GM18951 (cell line): ENCODE measurements around the gene PARD3B.

Source experiments
- POLR2A ChIP-seq: IDR thresholded peaks from 4 replicates; pipeline ENCODE4 v1.6.1; 2011; ENCODE audit warnings: mild to moderate bottlenecking; ENCODE audit not compliant: insufficient read length, insufficient read depth; ENCODE audit errors: extremely low read depth
- in situ Hi-C: fragments of 300-500 bp; cut with MboI; formaldehyde crosslinking; loops from one replicate; pipeline ENCODE4 v1.12.0; 2022; ENCODE audit warnings: low sequenced_read_pairs, mixed read lengths, inconsistent platforms; ENCODE audit not compliant: unreplicated experiment

PARD3B gene

DNA sequence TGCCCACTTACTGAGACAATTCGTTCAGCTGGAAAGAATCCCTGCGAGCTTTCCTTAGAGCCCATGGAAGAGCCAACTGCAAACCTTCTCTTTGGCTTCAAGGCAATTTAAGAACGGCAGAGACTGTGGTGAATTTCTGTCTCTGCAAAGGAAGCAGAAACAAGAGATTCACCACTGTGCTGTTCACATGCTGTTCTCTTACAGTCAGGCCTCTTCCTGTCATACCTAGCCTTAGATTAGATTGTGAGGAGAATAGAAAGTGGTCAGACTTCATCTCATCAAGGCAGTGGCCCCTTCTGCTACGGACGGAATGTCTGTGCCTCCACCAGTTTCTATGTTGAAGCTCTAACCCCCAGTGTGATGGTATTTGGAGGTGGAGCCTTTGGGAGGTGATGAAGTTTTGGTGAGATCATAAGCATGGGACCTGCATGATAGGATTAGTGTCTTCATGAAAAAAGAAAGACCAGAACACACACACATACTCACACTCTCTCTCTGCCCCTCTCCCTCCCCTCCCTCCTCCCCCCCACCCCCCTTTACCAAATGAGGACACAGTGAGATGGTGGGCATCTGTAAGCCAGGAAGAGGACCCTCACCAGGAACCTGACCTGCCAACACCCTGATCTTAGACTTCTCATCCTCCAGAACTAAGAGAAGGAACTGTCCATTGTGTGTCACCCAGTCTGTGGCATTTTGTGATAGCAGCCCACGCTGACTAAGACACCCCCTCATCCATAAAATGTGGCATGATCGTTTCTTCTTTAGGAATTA is 1091.5 kb downstream of the PARD3B start:
- in situ Hi-C loops = no loop called here
- no peak for TF ChIP-seq POLR2A

DNA sequence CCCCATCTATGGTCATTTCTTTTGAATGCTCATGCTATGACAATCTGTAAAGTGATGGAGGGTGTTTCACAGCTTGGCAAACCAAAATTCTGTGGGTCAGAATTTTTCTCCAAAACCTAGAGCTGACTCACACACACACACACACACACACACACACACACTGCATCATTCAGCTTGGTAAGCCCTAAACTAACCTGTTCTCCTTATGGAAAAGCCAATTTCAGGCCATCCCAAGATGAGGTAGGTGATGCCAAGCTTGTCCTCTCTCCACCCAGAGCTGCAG is 1092.0 kb downstream of the PARD3B start:
- TF ChIP-seq POLR2A = no peak
- in situ Hi-C loops = no loop called here

DNA sequence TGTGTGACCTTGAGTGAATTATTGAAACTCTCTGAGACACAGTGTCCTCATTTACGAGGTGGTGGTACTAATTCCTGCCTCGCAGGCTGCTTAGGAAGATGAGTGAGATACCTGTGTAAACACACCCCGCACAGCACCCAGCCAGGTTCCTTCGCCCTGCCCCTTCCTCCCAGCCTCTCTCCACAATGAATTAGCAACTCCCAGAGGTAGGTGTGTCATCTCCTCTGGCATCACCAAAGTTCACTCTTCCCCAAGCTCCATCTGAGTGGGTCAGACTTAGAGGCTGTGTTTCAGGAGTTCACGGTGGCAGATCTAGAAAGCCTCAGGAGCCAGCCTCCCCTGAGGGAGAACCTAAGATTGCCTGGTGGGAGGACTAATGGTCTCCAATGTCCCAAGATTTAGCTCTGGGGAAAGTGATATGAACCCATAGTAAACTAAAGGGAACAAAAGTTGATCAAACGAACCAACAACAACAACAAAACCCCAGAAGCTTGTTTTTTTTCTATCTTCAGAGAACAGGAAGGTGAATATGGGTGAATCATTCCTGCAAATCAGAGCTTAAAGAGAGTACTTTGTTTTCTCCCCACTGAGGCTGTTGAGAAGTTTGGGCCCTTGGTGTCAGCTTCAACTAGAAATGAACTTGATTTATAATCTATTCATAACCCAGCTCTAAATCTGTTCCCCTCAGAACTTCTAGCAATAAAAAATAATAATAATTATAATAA is 1092.7 kb downstream of the PARD3B start:
- TF ChIP-seq POLR2A = no peak
- in situ Hi-C loops = no loop called here

DNA sequence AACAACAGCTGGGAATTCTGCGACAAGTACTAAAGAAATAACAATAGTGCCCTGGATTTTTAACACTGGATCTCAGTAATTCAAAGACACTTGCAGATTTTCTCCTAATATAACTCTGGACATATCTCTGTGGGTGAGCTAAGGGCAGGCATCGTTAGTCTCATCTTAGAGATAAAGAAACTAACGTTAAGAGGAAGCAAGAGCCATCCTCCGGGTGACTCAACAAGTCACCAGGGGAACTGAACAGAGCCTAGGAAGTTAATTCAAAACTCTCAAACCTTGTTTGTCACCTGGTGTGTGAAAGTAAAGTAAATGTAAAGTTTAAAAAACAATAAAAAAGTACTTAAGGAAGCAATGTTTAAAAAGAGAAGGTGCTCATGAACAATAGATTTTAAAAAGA is 1095.4 kb downstream of the PARD3B start:
- TF ChIP-seq POLR2A = no peak
- in situ Hi-C loops = no loop called here

DNA sequence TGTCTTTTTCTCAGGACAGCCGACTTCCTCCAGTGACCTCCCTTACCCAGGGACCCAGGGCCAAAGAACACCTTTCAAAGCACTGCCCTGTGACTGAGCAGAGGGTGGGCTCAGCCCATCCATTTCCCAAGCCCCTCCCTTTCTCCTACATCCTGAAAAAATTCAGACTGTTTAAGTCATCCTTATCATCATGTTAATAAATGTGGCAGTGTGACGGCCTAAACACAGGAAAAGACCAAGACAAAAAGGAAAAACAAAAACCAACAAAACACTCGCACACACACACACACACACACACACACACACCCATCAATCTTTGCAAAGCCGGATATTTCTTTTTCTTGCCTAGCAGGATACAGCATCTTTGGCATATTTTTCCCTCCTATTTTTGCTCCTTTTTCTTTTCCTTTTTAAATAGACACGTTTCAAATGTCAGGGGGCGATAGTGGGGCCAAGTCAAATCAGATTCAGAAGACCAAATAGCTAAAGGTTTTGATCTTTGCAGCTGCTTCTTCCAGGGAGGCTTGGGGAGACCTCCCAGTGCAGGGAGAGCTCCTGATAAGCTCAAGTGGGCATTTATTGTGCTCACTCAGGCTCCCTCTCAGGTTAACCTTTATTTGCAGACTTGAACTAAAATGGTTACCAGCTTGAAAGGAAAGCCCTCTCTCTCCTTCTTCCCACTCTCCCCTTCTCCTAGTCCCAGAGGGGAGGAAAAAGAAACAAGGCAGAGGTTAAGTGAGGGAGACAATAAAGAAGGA is 1097.5 kb downstream of the PARD3B start:
- in situ Hi-C loops = no loop called here
- no peak for TF ChIP-seq POLR2A

DNA sequence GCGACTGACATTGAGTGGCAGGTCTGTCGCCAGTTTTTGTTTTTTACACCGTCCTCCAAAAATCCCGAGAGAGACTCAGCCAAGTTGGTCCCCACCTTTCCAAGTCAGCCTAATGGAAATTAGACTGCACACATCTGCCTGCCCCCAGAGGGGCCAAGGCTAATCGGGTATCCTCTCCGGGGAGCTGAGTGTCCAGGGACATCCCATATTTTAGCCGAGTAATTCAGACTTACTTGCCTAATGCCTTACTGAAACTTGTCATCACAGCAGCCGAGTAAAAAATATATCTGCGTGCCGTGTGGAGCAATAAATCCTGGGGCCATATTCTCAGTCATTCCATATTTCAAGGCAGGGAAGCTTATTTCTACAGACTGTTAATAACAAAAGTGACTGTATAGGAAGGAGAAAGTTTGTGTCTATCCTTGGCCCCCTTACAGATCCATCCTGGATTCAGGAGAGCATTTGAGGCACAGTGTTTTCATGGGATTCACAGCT is 1098.2 kb downstream of the PARD3B start:
- TF ChIP-seq POLR2A = no peak
- in situ Hi-C loops = no loop called here

DNA sequence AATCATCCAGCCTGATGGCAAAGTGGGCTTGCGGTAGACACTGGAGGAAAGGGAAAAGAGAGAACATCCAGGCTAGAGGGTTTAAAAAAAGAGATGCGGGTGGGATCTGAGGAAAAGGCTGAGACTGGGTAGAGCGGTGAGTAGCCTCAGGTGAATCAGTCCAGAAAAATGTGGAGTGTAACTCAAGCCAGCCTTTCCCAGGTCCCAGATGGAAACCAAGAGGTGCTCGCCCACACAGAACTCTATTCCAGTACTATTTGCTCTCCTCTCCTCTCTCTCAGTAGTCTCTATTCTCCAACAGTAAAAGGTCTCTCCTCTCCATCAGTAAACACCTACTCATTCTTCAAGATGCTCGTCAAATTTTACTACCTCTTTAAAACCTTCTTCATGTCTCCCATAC is 1098.7 kb downstream of the PARD3B start:
- in situ Hi-C loops = no loop called here
- no peak for TF ChIP-seq POLR2A

DNA sequence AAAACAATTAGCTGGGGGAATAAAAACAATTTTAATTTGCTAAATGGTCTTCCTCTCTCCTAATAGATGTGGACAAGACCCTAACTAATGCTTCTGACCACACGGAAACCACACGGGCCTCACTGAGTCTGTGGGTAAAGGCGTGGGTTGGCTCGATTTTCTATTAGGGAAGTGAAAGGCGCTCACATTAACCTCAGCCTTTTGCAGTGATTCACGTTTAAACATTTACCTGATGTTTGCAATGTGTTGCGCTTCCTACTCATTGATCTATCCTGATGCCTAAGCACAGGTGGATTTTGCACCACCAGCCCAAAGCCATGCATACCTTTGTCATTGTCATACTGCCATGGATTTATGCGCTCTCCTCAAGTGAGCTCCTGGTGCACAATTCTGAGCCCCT is 1101.4 kb downstream of the PARD3B start:
- TF ChIP-seq POLR2A = no peak
- in situ Hi-C loops = no loop called here

DNA sequence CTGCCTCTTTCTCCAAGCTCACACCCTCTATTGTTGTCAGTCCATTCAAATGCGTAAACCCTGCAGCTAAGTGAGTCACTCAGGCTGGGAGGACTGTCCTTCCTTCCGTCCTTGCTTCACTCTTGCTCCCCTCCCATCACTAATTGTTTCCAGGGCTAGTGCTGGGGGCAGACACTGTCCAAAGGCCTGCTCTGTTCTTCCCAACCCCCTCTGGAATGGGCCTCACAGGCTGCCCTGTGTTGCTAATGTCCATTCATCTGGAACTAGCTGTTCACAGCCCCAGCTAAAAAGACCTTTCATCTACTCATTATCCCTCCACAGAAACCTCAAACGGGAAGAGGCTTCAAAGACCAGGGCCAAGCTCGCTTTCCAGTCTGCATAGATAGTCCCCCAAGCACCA is 1105.2 kb downstream of the PARD3B start:
- TF ChIP-seq POLR2A = no peak
- in situ Hi-C loops = no loop called here

DNA sequence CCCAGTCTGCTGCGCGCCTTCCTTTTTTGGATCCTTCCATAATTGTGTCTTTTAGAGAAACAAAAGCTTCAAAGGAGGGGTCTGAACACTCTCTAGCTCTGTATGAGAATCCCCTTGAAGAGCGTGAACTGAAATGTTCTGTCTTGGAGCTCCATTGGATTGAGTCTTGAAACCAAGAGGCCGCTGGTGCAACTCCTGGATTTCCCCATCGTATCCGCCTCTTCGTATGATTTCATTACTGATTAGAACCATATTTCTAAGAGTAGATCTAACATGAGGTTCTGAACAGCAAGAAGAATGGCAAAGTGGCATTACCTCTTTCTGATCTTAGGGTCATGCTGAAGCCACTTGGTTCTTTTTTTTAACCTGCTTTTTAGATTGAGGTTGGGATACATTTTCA is 1105.7 kb downstream of the PARD3B start:
- TF ChIP-seq POLR2A = no peak
- in situ Hi-C loops = no loop called here

DNA sequence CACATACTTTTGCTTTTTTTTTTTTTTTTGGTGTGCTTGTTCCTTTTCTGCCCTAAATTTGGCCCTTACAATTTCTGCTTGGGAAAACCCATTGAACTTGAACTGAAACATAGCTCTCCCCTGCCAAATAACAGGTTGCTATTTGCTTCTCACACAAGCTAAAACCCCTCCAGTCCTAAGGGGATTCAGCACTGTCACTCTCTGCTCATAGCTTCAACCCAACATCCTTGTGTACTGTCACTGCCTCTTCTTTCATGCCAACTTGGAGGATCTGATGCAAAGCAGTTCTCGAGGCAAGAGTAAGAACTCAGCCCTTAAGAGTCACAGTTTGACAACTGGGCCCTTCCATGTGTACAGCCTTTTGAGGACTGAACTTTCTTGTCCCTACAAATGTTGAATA is 1106.4 kb downstream of the PARD3B start:
- in situ Hi-C loops = no loop called here
- TF ChIP-seq POLR2A = no peak

DNA sequence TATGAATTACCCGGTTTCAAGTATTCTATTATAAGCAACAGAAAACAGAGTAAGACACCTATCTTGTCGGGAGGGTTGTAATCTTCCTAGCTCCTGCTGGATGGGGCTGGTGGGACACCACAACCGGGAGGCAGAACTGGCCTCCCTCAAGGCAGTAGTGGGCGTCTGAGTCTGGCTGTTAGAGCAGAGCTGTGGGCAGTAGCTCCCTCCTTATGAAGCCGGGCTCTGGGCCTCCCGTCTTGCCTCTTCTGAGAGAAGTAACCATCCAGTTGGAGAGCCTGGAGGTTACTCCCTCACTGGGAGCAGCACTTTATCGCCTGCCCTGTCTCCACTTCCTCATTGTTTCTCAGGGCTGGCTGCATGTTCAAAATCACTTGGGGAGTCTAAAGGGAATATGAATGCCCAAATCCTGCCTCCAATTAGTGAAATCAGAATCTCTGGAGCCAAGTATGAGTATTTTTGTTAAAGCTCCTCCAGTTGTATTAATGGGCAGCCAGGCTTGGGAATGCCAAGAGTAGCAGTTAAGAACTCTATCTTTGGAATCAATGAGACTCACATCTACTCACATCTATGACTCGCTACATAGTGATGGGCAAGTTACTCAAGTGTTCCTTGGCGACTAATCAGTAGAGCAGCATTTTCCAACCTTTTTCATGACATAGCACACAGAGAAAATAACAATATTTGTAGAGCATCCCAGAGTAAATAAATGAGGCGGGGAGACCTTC is 1109.8 kb downstream of the PARD3B start:
- TF ChIP-seq POLR2A = no peak
- in situ Hi-C loops = no loop called here
